MM.1S (cell line): ENCODE data around the gene FBN3.

Source experiments
- DNase-seq: peaks from one replicate; pipeline ENCODE4 v3.0.0-alpha.2; 2015
- H2AFZ ChIP-seq: fragments of 300-600 bp; sonication (generic); 2 replicates; pipeline ENCODE4 v1.6.0; 2016; ENCODE audit warnings: antibody characterized with exemption, low read length
- H3F3A ChIP-seq: fragments of 300-600 bp; sonication (generic); 2 replicates; pipeline ENCODE4 v1.6.1; 2016; ENCODE audit warnings: mild to moderate bottlenecking, antibody characterized with exemption, low read length, moderate library complexity, mixed read lengths; ENCODE audit not compliant: insufficient read depth
- H3K27ac ChIP-seq: fragments of 300-600 bp; sonication (generic); 2 replicates; pipeline ENCODE4 v1.5.1; 2016; ENCODE audit warnings: mild to moderate bottlenecking, low read length
- H3K27me3 ChIP-seq: fragments of 300-600 bp; sonication (generic); replicated peaks from 2 replicates; pipeline ENCODE4 v1.6.0; 2016; ENCODE audit warnings: low read length; ENCODE audit not compliant: insufficient read depth
- H3K36me3 ChIP-seq: fragments of 300-600 bp; sonication (generic); replicated peaks from 2 replicates; pipeline ENCODE4 v1.6.1; 2016; ENCODE audit warnings: mild to moderate bottlenecking, low read length, mixed read lengths; ENCODE audit not compliant: insufficient read depth
- H3K4me1 ChIP-seq: fragments of 300-600 bp; sonication (generic); 2 replicates; pipeline ENCODE4 v1.6.1; 2016; ENCODE audit warnings: low read length, mixed read lengths
- H3K4me2 ChIP-seq: fragments of 300-600 bp; sonication (generic); 2 replicates; pipeline ENCODE4 v1.6.0; 2016; ENCODE audit warnings: low read depth, low read length
- H3K4me3 ChIP-seq: fragments of 300-600 bp; sonication (generic); 2 replicates; pipeline ENCODE4 v1.5.1; 2016; ENCODE audit warnings: low read length, mixed read lengths
- H3K79me2 ChIP-seq: fragments of 300-600 bp; sonication (generic); 2 replicates; pipeline ENCODE4 v1.6.1; 2016; ENCODE audit warnings: mixed run types, low read length, mixed read lengths
- H3K9ac ChIP-seq: fragments of 300-600 bp; sonication (generic); 2 replicates; pipeline ENCODE4 v1.6.1; 2016; ENCODE audit warnings: low read length, mixed read lengths
- H3K9me2 ChIP-seq: fragments of 300-600 bp; sonication (generic); replicated peaks from 2 replicates; pipeline ENCODE4 v1.6.1; 2016; ENCODE audit warnings: mild to moderate bottlenecking, low read length, mixed read lengths; ENCODE audit not compliant: insufficient read depth
- H3K9me3 ChIP-seq: fragments of 300-600 bp; sonication (generic); replicated peaks from 2 replicates; pipeline ENCODE4 v1.6.1; 2016; ENCODE audit warnings: mild to moderate bottlenecking, low read length, mixed read lengths; ENCODE audit not compliant: insufficient read depth
- H4K20me1 ChIP-seq: fragments of 300-600 bp; sonication (generic); 2 replicates; pipeline ENCODE4 v1.6.1; 2016; ENCODE audit warnings: mild to moderate bottlenecking, low read length, moderate library complexity, mixed read lengths; ENCODE audit not compliant: insufficient read depth
- EZH2 ChIP-seq: fragments of 300-600 bp; sonication (generic); optimal IDR thresholded peaks from 2 replicates; pipeline ENCODE3; 2017; ENCODE audit warnings: low read depth, mild to moderate bottlenecking, antibody characterized with exemption, low read length, mixed read lengths
- EZH2phosphoT487 ChIP-seq: fragments of 300-600 bp; sonication (generic); IDR thresholded peaks from 2 replicates; pipeline ENCODE4 v1.6.1; 2018; ENCODE audit warnings: antibody characterized with exemption, low read length
- TF ChIP-seq, protein P1 (sequence below): fragments of 300-600 bp; sonication (generic); IDR thresholded peaks from 2 replicates; pipeline ENCODE4 v1.5.1; 2016; ENCODE audit warnings: antibody characterized with exemption, low read length, mixed read lengths

Gene FBN3

DNA sequence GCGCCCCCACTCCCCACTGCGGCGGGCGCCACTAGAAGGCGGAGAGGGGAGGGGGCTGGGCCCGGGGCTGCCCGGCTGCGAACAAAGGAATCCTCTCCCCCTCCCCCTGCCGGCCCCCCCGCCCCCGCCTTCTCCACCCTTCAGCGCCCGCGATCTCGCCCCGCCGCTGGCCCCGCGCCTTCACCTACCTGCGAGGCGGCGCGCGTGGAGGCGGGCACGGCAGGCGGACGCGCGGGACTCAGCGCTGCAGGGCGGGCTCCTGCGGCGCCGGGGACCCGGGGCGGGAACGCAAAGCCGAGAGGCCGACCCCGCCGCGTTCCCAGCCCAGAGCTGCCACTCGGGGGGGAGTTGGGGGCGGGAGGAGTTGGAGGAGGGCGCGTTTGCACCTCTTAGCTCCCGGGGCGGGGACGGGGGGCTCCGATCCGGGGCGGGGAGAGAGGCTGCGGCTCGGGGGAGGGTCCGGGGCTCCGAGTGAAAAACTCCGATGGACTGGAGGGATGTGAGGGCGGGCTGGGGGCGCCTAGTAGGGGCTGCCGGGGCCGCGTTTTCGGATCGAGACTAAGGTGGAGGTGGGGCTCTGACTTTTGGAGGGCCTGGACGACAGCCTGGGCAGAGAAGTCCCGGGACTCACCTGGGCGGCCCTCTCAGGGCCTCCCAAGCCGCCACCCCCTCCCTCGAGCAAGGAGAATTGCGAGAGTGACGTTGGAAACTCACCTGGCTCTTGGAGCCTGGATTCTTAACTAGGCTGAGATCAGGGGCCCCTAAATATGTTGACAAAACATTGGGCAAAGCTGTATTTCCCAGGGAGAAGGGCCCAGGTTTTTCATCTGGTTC lies at the start of gene FBN3:
TSS of gene FBN3 (minus strand) at position 332 of the 834 bp plus-strand sequence. CDS start 2,112 bp downstream, outside the sequence.
- no peaks in the 10 kb centered on the region for H3F3A ChIP-seq
- no peaks in the 10 kb centered on the region for H3K9me2 ChIP-seq
- H2AFZ ChIP-seq: no peak within 1 kb of the TSS
- H3K79me2 ChIP-seq: no peaks in the 10 kb centered on the region
- no peak within 1 kb of the TSS for H3K4me2 ChIP-seq
- H4K20me1 ChIP-seq: no peaks in the 10 kb centered on the region
- H3K4me3 ChIP-seq: no peak within 1 kb of the TSS
- no peaks in the 10 kb centered on the region for H3K9me3 ChIP-seq
- no peaks in the 10 kb centered on the region for H3K36me3 ChIP-seq
- H3K9ac ChIP-seq: no peak within 1 kb of the TSS
- H3K27ac ChIP-seq: no peak within 1 kb of the TSS
- H3K27me3 ChIP-seq: peaks cover 85% of the 10 kb centered on the region
- no peak for DNase-seq
- H3K4me1 ChIP-seq: no peaks in the 10 kb centered on the region
- TF ChIP-seq EZH2: no peak
- no peak for TF ChIP-seq EZH2phosphoT487
- TF ChIP-seq, protein P1, sequence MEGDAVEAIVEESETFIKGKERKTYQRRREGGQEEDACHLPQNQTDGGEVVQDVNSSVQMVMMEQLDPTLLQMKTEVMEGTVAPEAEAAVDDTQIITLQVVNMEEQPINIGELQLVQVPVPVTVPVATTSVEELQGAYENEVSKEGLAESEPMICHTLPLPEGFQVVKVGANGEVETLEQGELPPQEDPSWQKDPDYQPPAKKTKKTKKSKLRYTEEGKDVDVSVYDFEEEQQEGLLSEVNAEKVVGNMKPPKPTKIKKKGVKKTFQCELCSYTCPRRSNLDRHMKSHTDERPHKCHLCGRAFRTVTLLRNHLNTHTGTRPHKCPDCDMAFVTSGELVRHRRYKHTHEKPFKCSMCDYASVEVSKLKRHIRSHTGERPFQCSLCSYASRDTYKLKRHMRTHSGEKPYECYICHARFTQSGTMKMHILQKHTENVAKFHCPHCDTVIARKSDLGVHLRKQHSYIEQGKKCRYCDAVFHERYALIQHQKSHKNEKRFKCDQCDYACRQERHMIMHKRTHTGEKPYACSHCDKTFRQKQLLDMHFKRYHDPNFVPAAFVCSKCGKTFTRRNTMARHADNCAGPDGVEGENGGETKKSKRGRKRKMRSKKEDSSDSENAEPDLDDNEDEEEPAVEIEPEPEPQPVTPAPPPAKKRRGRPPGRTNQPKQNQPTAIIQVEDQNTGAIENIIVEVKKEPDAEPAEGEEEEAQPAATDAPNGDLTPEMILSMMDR: no peak

DNA sequence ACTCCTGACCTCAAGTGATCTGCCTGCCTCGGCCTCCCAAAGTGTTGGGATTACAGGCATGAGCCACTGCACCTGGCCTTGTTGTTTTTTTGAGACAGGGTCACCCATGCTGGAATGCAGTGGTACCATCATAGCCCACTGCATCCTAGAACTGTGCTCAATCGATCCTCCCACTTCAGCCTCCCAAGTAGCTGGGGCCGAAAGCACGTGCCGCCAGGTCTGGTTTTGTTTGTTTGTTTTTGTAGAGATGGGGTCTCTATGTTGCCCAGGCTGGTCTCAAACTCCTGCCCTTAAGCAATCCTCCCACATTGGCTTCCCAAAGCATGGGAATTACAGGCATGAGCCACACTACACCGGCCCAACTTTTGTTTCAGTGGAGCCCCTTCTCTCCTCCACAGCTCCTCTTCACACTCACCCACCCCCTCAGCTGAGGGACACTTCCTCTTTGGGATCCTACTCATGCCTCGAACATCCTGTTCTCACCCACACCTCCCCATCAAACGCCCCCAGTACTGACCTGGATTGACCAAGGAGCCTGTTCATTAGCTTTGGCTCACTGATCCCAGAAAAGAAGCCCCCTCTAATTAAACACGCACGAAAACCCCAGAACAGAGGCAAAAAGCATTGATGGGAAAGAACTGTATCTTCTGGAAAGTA lies 47.0 kb upstream of the FBN3 start:
- no peak overlapping the region for H3K27ac ChIP-seq
- H2AFZ ChIP-seq: no peak overlapping the region
- 0 out of 2 replicates have a peak, but pooled peaks cover 3% of the 10 kb centered on the region for H3F3A ChIP-seq
- H3K27me3 ChIP-seq: peaks cover 20% of the 10 kb centered on the region
- H3K36me3 ChIP-seq: no peaks in the 10 kb centered on the region
- H3K4me3 ChIP-seq: no peak overlapping the region
- no peak overlapping the region for H3K9ac ChIP-seq
- no peak overlapping the region for H3K4me2 ChIP-seq
- H3K9me2 ChIP-seq: no peaks in the 10 kb centered on the region
- H3K4me1 ChIP-seq: peaks cover 17% of the 10 kb centered on the region
- TF ChIP-seq, protein P1: no peak
- TF ChIP-seq EZH2 (no peak), EZH2phosphoT487 (no peak)
- no peaks in the 10 kb centered on the region for H3K9me3 ChIP-seq
- no peaks in the 10 kb centered on the region for H3K79me2 ChIP-seq
- no peaks in the 10 kb centered on the region for H4K20me1 ChIP-seq
- DNase-seq: no peak

DNA sequence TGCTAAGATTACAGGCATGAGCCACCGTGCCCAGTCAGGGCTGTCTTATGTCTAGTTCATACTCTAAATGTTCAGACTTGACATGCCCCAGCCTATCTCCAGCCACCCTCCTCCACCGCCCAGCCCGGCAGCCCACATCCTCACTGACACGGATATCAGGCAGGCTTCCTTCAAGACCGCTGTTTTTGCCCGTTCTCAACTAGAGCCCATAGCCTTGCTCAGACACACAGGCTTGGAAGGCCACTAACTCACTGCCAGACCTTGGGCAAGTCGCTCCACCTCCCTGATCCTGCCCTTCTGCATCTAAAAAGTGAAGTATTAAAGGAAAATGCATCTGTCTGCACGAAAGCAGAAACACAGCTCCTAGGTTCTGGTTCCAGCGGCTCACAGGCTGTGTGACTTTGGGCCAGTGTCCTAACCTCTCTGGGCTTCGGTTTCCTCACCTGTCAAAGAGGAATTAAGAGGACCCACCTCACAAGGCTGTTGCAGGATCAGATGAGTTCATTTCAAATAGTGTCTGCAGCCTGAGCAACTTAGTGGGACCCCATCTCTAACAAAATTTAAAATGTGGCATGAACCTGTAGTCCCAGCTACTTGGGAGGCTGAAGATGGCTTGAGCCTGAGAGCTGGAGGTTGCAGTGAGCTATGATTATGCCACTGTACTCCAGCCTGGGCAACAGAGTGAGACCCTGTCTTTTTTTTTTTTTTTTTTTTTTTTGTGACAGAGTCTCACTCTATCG lies 45.3 kb upstream of the FBN3 start:
- peak; percentile 34 for DNase-seq
- H2AFZ ChIP-seq: peak overlapping the region; percentile 55
- peaks cover 17% of the 10 kb centered on the region for H3K4me1 ChIP-seq

More for the DNA sequence above, 45.3 kb upstream of the FBN3 start:
- Histone ChIP-seq H3K9ac (no peak overlapping the region), H3K4me3 (no peak overlapping the region), H3K36me3 (no peaks in the 10 kb centered on the region), H3K9me2 (no peaks in the 10 kb centered on the region), H3K27me3 (peaks cover 15% of the 10 kb centered on the region; the same call in 1 of the 2 replicates), H3K4me2 (peak overlapping the region; percentile 26; the same call in 1 of the 2 replicates), H3K79me2 (no peaks in the 10 kb centered on the region), H4K20me1 (no peaks in the 10 kb centered on the region), H3K27ac (peak overlapping the region; percentile 11; the same call in 1 of the 2 replicates), H3K9me3 (no peaks in the 10 kb centered on the region), H3F3A (0 out of 2 replicates have a peak, but pooled peaks cover 3% of the 10 kb centered on the region)
- TF ChIP-seq EZH2 (no peak), EZH2phosphoT487 (no peak)
- TF ChIP-seq, protein P1: no peak
